PC-3 (cell line): ENCODE data around the gene RPF1.

Experiments used
- EZH2 ChIP-seq: fragments of 300-600 bp; sonication (generic); IDR thresholded peaks from one replicate; pipeline ENCODE4 v1.6.1; 2017; ENCODE audit warnings: antibody characterized with exemption, mild to moderate bottlenecking, low read length; ENCODE audit not compliant: unreplicated experiment
- TF ChIP-seq, protein P1 (sequence below): fragments of 300-600 bp; sonication (generic); conservative IDR thresholded peaks from 2 replicates; pipeline ENCODE4 v1.5.1; 2017; ENCODE audit warnings: antibody characterized with exemption, low read depth, mild to moderate bottlenecking, low read length

DNA sequence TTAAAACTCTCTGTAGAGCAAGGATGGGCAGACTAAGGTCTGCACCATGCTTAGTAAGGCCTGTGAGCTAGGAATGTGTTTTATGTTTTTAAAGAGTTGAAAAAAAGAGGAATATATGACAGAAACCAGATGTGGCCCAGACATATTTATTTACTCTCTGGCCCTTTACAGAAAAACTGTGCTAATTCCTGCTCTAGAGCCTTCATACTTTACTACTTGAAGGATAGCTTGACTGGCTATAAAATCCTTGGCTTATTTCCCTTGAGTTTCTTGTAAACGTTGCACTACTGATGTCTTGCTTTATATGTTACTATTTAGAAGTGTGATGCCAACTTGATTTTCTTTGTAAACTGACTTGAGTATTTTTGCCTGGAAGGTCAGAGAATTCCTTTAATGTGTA, 61.7 kb downstream of the RPF1 start:
- TF ChIP-seq, protein P1, sequence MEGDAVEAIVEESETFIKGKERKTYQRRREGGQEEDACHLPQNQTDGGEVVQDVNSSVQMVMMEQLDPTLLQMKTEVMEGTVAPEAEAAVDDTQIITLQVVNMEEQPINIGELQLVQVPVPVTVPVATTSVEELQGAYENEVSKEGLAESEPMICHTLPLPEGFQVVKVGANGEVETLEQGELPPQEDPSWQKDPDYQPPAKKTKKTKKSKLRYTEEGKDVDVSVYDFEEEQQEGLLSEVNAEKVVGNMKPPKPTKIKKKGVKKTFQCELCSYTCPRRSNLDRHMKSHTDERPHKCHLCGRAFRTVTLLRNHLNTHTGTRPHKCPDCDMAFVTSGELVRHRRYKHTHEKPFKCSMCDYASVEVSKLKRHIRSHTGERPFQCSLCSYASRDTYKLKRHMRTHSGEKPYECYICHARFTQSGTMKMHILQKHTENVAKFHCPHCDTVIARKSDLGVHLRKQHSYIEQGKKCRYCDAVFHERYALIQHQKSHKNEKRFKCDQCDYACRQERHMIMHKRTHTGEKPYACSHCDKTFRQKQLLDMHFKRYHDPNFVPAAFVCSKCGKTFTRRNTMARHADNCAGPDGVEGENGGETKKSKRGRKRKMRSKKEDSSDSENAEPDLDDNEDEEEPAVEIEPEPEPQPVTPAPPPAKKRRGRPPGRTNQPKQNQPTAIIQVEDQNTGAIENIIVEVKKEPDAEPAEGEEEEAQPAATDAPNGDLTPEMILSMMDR = no peak
- TF ChIP-seq EZH2 = no peak
